Epithelial cell of umbilical artery (primary cell): ENCODE measurements around the gene MRPS14. TPM values are rescaled to one million over a fixed set of nuclear protein-coding genes. Genes with fewer than 3 reads are reported as not detected.

Experiments used
- total RNA-seq: library from RNA; depleted of rRNA; stranded (reverse); fragments of >200 nt; gene quantifications from 2 replicates; pipeline ENCODE4 v1.2.3, GENCODE V29; 2014

Gene MRPS14
- total RNA-seq, result 26.6 and 32.8 TPM in 2 replicates

GRCh38 chr1:175023043-175023921 lies at the start of gene MRPS14:
Gene MRPS14 (minus strand): TSS chr1:175023425. CDS start chr1:175023408, 17 bp downstream.

GRCh38 chr1:175067362-175068106 lies 44.3 kb upstream of the MRPS14 start, which contains the start of gene TNN:
Gene TNN (plus strand): TSS chr1:175067833. CDS start chr1:175077419, 9,586 bp downstream.

GRCh38 chr1:174999936-175000696 lies 23.1 kb downstream of the MRPS14 start, which contains the start of gene CACYBP:
Gene CACYBP (plus strand): TSS chr1:174999947. CDS start chr1:175000181, 234 bp downstream.

Other genes with a start within 250 kb of the MRPS14 start
- gene CACYBP, start 23.5 kb downstream of the MRPS14 start, total RNA-seq, result 210 and 337 TPM in 2 replicates
- not detected in 2 replicates for gene TNN, start 44.4 kb upstream of the MRPS14 start, total RNA-seq
- 9.3 and 21.4 TPM in 2 replicates for gene KIAA0040, start 169.4 kb upstream of the MRPS14 start, total RNA-seq